ENCODE data around the gene APOBEC3A.
"Not testable (repeated sequence)": the region's sequence is repeated elsewhere in the genome, so short reads cannot be mapped to it uniquely, and the experiment has no call there.

APOBEC3A gene

DNA sequence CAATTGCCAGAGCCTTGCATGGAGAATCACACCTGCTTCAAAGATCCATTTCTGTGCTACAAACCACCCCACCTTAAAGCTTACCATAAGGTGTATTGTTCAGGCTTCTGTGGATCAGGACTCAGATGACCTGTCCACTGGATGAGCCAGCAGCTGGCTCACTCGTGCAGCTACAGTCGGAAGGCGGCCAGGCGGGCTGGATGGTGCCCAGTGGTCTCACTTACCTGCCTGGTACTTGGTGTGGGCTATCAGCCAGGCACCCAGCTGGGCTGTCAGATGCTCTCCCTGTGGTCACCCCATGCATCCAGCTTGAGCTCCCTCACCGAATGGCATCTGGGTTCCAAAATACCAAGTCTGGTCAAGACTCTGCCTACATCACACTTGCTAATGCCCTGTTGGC, 13.8 kb downstream of the APOBEC3A start:
- TF ChIP-seq, protein P1, sequence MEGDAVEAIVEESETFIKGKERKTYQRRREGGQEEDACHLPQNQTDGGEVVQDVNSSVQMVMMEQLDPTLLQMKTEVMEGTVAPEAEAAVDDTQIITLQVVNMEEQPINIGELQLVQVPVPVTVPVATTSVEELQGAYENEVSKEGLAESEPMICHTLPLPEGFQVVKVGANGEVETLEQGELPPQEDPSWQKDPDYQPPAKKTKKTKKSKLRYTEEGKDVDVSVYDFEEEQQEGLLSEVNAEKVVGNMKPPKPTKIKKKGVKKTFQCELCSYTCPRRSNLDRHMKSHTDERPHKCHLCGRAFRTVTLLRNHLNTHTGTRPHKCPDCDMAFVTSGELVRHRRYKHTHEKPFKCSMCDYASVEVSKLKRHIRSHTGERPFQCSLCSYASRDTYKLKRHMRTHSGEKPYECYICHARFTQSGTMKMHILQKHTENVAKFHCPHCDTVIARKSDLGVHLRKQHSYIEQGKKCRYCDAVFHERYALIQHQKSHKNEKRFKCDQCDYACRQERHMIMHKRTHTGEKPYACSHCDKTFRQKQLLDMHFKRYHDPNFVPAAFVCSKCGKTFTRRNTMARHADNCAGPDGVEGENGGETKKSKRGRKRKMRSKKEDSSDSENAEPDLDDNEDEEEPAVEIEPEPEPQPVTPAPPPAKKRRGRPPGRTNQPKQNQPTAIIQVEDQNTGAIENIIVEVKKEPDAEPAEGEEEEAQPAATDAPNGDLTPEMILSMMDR (IDR thresholded peaks at IDR 0.05; ENCODE audit: borderline replicate concordance, insufficient read depth, low read depth, low read length), result no peak
- H3K4me3 ChIP-seq (ENCODE audit: low read depth, low read length), result no peak overlapping the region

DNA sequence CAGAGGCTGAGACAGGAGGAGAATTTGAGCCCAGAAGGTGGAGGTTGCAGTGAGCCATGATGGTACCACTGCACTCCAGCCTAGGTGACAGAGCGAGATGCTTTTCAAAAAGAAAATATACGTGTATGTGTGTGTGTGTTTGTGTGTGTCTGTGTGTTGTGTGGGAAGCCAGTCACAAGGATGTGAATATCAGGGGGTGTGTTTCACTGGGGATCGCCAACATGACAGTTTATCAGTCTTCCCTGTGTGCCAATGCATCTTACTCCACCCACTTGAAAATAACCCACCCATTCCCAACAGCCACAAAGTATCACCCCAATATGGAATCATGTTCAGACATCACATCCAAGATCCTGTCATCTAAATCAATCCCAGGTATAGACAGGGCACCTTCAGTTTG, 14.4 kb downstream of the APOBEC3A start:
- TF ChIP-seq, protein P1 (IDR thresholded peaks at IDR 0.05; ENCODE audit: borderline replicate concordance, insufficient read depth, low read depth, low read length), result no peak
- no peak overlapping the region for H3K4me3 ChIP-seq (ENCODE audit: low read depth, low read length)

DNA sequence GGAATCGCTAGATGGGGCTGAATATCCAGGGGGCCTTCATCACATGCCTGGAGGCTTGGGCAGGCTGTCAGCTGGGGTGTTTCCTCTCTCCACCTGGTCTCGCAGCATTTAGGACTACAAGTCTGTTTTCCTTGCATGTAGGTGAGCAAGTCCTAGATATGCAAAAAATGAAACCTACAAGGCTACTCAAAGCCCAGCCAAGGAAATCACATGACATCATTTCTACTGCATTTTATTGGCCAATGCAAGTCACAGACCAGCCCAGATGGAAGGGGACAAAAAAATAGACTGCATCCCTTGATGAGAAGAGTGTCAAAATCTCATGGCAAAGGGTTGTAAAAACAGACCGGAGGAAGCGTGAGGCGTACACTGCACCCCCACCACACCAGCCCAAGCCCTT, 15.1 kb downstream of the APOBEC3A start:
- TF ChIP-seq, protein P1 (IDR thresholded peaks at IDR 0.05; ENCODE audit: borderline replicate concordance, insufficient read depth, low read depth, low read length), result no peak
- H3K4me3 ChIP-seq (ENCODE audit: low read depth, low read length), result no peak overlapping the region

DNA sequence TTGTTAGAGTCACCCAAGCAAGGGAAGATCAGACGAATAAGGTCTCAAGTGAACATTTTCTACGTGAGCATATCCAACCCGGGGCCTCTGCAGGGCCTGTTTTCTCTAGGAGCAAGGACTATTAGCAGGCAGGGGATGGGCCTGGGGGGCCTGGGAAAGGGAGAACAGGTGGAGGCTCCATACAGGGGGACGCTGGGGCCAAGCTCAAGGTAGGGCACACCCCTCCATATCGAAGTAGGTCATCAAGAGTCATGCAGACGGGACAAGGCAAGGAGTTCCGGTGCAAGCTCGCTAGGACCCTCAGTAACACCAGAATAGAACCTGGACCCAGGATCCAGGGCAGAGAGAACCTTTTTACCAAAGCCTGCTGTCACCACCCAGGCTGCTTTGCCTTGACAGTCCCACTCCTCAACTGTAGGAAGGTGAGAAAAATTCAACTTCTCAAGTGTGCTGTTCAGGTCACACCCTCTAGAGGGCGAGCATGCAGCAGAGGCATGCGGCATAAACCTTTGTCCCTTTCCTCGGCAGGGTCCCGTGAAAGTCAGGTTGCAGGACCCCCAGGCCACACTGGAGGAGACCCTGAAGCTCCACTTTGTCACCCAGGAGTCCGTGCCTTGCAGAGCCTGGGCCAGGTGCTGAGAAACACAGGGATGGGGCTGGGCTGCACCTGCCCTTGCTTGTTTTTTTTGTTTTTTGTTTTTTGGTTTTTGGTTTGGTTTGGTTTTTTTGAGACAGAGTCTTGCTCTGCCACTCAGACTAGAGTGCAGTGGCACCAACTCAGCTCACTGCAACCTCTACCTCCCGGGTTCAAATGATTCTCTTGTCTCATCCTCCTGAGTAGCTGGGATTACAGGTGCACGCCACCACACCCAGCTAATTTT, 16.1 kb downstream of the APOBEC3A start:
- TF ChIP-seq, protein P1 (IDR thresholded peaks at IDR 0.05; ENCODE audit: borderline replicate concordance, insufficient read depth, low read depth, low read length), result peak; percentile 92
- no peak overlapping the region for H3K4me3 ChIP-seq (ENCODE audit: low read depth, low read length)

DNA sequence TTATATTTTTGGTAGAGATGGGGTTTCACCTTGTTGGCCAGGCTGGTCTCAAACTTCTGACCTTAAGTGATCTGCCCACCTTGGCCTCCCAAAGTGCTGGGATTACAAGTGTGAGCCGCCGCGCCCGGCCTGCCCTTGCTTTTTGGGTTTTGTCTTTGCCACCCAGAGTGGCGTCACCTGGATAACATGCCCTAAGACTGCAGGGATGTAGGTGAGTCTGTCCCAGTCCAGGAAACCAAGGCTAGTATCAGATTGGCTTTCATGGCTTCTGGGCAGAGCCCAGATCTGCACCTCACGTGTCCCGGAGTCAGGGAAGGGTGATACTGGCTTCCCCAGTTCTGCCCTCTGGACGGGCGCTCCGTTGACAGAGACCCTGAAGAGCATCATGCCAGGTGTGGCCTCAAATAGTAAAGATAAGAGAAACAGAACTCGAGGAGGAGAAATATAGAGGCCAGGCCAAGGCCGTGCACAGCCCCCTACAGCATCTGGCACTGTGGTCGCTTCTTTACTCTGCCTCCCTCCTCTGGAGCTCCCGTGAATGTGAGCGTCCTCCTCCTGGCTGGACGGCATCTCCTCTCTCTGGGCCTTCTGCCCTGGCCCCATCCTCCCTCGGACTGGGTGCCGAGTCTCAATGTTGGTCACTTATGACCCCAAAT, 16.9 kb downstream of the APOBEC3A start:
- H3K4me3 ChIP-seq (ENCODE audit: low read depth, low read length), result no peak overlapping the region
- TF ChIP-seq, protein P1 (IDR thresholded peaks at IDR 0.05; ENCODE audit: borderline replicate concordance, insufficient read depth, low read depth, low read length), result no peak

DNA sequence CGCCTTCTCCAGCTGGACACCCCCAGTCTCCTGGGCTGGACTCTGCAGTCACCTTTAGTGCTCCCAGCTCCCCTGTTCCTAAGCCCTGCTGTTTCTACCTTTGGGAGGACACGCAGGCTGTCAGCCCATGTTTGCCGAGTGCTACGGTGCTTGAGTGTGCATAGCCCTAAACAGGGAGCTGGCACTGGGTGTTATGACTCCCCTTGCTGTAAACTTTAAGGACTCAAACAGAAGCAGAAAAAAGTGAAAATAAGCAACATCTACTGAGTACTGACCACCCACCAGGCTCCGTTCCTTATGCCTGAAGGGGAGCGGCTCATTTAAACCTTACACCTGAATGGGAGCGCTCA, 17.4 kb downstream of the APOBEC3A start:
- no peak overlapping the region for H3K4me3 ChIP-seq (ENCODE audit: low read depth, low read length)
- TF ChIP-seq, protein P1 (IDR thresholded peaks at IDR 0.05; ENCODE audit: borderline replicate concordance, insufficient read depth, low read depth, low read length), result no peak

DNA sequence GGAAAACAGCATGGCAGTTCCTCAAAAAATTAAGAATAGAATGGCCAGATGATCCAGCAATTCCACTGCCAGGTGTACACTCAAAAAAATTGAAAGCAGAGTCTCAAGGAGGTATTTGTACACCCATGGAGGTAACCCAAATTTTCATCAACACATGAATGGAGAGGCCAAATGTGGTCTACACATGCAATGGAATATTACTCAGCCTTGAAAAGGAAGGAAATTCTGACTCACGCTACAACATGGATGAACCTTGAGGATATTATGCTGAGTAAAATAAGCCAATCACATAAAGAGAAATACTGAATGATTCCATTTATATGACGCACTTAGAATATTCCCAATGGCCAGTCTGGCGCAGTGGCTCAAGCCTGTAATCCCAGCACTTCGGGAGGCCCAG, 19.9 kb downstream of the APOBEC3A start:
- H3K4me3 ChIP-seq (ENCODE audit: low read depth, low read length), result not testable (repeated sequence)

DNA sequence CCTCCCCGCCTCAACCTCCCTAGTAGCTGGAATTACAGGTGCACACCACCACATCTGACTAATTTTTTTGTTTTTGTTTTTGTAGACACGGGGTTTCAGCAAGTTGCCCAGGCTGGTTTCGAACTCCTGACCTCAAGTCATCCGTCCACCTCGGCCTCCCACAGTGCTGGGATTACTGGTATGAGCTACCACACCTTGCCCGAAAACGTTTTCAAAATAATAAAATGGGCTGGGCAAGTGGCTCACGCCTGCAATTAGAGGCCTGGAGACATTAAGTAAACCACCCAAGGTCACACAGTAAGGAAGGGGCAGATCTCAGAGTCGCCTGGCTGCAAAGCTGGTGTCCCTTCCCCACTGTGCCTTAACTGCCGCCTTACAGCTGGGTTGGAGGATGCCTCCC, 23.2 kb downstream of the APOBEC3A start:
- not testable (repeated sequence) for H3K4me3 ChIP-seq (ENCODE audit: low read depth, low read length)

Measured in GM12875 (cell line).